Stomach (tissue), 9 donors: ENCODE results near the gene C12orf50. TPM values are rescaled to one million over a fixed set of nuclear protein-coding genes. Genes with fewer than 3 reads are reported as not detected.

Experiments
- DNase-seq, 2 donors: peaks; one replicate each; pipeline versions ENCODE4 v3.0.0 to v3.0.0-alpha.2; 2013 to 2019
- H3K27ac ChIP-seq, 5 donors: fragments of 200-600 bp in 4 of 5; sonication (generic) in 4 of 5; one replicate each; pipeline ENCODE4 v1.5.1; 2013 to 2019; ENCODE audit warnings: mild to moderate bottlenecking in 1 of 5, moderate library complexity in 1 of 5
- H3K27me3 ChIP-seq, 3 donors: fragments of 200-600 bp; sonication (generic); one replicate each; pipeline ENCODE4 v1.5.1; 2017 to 2019; ENCODE audit warnings: mixed run types in 1 of 3
- H3K36me3 ChIP-seq, 4 donors: fragments of 200-600 bp; sonication (generic); 1 replicate in 3 of 4; 2 replicates in 1 of 4; pipeline ENCODE4 v1.5.1; 2016 to 2019
- H3K4me1 ChIP-seq, 4 donors: fragments of 200-600 bp; sonication (generic); one replicate each; pipeline ENCODE4 v1.5.1; 2016 to 2019
- H3K4me3 ChIP-seq, 4 donors: fragments of 200-600 bp; sonication (generic) in 3 of 4; one replicate each; pipeline ENCODE4 v1.5.1; 2016 to 2019; ENCODE audit warnings: mild to moderate bottlenecking in 1 of 4
- H3K9me3 ChIP-seq, 4 donors: fragments of 200-600 bp; sonication (generic); one replicate each; pipeline ENCODE4 v1.5.1; 2016 to 2019
- CTCF ChIP-seq, 7 experiments: fragments of 450-650 bp in 4 of 7; fragments of 200-600 bp in 3 of 7; sonication (generic) in 3 of 7; IDR thresholded peaks; one replicate each; pipeline ENCODE4 v1.5.1; 2016 to 2019; ENCODE audit warnings: antibody characterized with exemption in 7 of 7, control low read depth in 2 of 7, mild to moderate bottlenecking in 1 of 7
- EP300 ChIP-seq: sonication (generic); formaldehyde crosslinking; IDR thresholded peaks from one replicate; pipeline ENCODE4 v1.6.1; 2017; ENCODE audit warnings: antibody characterized with exemption
- POLR2A ChIP-seq, 4 donors: fragments of 450-650 bp; IDR thresholded peaks; one replicate each; pipeline ENCODE4 v1.6.1; 2016; ENCODE audit warnings: antibody characterized with exemption in 4 of 4, control low read depth in 2 of 4, mild to moderate bottlenecking in 1 of 4, moderate library complexity in 1 of 4
- POLR2AphosphoS5 ChIP-seq, 3 donors: sonication (generic); formaldehyde crosslinking; IDR thresholded peaks; one replicate each; pipeline ENCODE4 v1.6.1; 2016; ENCODE audit warnings: antibody characterized with exemption in 3 of 3
- WGBS, 5 donors: extraction: QIAGEN DNeasy Blood & Tissue Kit in 3 of 5; methylation state at CpG; one replicate each; pipeline versions ENCODE4 v1.1.5 to v1.1.7; 2013 to 2018; 5-methylcytosine and 5-hydroxymethylcytosine counted together
- intact Hi-C: fragments of 100-400 bp; cut with DNase I; formaldehyde crosslinking; loops from one replicate; pipeline ENCODE4 v1.15.1; 2023; ENCODE audit warnings: low total_unique reads
- polyA plus RNA-seq, 3 donors: library from polyadenylated mRNA; stranded (reverse); fragments of 200-250 nt; gene quantifications; one replicate each; pipeline ENCODE4 v1.2.3, GENCODE V29; 2013
- total RNA-seq, 5 donors: library from RNA; depleted of rRNA; stranded (reverse); fragments of >200 nt; gene quantifications; one replicate each; pipeline versions ENCODE4 v1.1.0 to v1.2.3, GENCODE V29; 2014 to 2016
- donor health status: healthy with polysubstance abuse.
- donor health status: Bipolar disorder and iron deficiency.
- donor health status: healthy.

Gene C12orf50
- total and polyA plus RNA-seq, 8 donors: not detected

GRCh38 chr12:87943023-87943422 is 86.2 kb downstream of the C12orf50 start:
- no peaks in the 10 kb centered on the region for H3K9me3 ChIP-seq
- TF ChIP-seq POLR2AphosphoS5 (IDR thresholded peaks at IDR 0.05): no peak
- no peak for TF ChIP-seq EP300
- TF ChIP-seq POLR2A (IDR thresholded peaks at IDR 0.05): no peak
- no peak for TF ChIP-seq CTCF (IDR thresholded peaks at IDR 0.05)
- no peak for DNase-seq
- no peaks in the 10 kb centered on the region for H3K4me1 ChIP-seq
- H3K36me3 ChIP-seq: no peaks in the 10 kb centered on the region
- intact Hi-C loops: no loop called here
- H3K4me3 ChIP-seq: no peak overlapping the region
- 33 to 75% (median 46%) methylated on average over 1 of the region's 1 CpG for WGBS, 5 donors
- H3K27me3 ChIP-seq: no peaks in the 10 kb centered on the region
- H3K27ac ChIP-seq: no peak overlapping the region

GRCh38 chr12:87939182-87939581 is 90.0 kb downstream of the C12orf50 start:
- Histone ChIP-seq H3K4me1 (no peaks in the 10 kb centered on the region), H3K36me3 (no peaks in the 10 kb centered on the region), H3K4me3 (no peak overlapping the region), H3K27ac (no peak overlapping the region), H3K27me3 (no peaks in the 10 kb centered on the region), H3K9me3 (no peaks in the 10 kb centered on the region)
- TF ChIP-seq POLR2A (IDR thresholded peaks at IDR 0.05): no peak
- TF ChIP-seq POLR2AphosphoS5 (IDR thresholded peaks at IDR 0.05): no peak
- no peak for TF ChIP-seq EP300
- TF ChIP-seq CTCF (IDR thresholded peaks at IDR 0.05): no peak
- no peak for DNase-seq
- intact Hi-C loops: no loop called here

GRCh38 chr12:87935216-87935615 is 94.0 kb downstream of the C12orf50 start:
- H3K9me3 ChIP-seq: no peaks in the 10 kb centered on the region
- H3K36me3 ChIP-seq: no peaks in the 10 kb centered on the region
- no peaks in the 10 kb centered on the region for H3K4me1 ChIP-seq
- DNase-seq: no peak
- no peak overlapping the region for H3K27ac ChIP-seq
- intact Hi-C loops: no loop called here
- no peaks in the 10 kb centered on the region for H3K27me3 ChIP-seq
- TF ChIP-seq EP300 (no peak), POLR2AphosphoS5 (IDR thresholded peaks at IDR 0.05) (no peak), POLR2A (IDR thresholded peaks at IDR 0.05) (no peak), CTCF (IDR thresholded peaks at IDR 0.05) (no peak)
- no peak overlapping the region for H3K4me3 ChIP-seq

- TF ChIP-seq POLR2A (IDR thresholded peaks at IDR 0.05) (no peak), EP300 (no peak), POLR2AphosphoS5 (IDR thresholded peaks at IDR 0.05) (no peak), CTCF (IDR thresholded peaks at IDR 0.05) (no peak)
- Histone ChIP-seq H3K4me1 (no peaks in the 10 kb centered on the region), H3K27me3 (no peaks in the 10 kb centered on the region), H3K4me3 (no peak overlapping the region), H3K27ac (no peak overlapping the region), H3K36me3 (no peaks in the 10 kb centered on the region), H3K9me3 (no peaks in the 10 kb centered on the region)
- DNase-seq: no peak
- intact Hi-C loops: no loop called here
These were observed 95.2 kb downstream of the C12orf50 start for GRCh38 chr12:87933991-87934390.

GRCh38 chr12:87931812-87932211 is 97.4 kb downstream of the C12orf50 start:
- DNase-seq: no peak
- Histone ChIP-seq H3K9me3 (no peaks in the 10 kb centered on the region), H3K27ac (no peak overlapping the region), H3K4me1 (no peaks in the 10 kb centered on the region), H3K36me3 (no peaks in the 10 kb centered on the region), H3K27me3 (no peaks in the 10 kb centered on the region), H3K4me3 (no peak overlapping the region)
- TF ChIP-seq CTCF (IDR thresholded peaks at IDR 0.05) (no peak), EP300 (no peak), POLR2A (IDR thresholded peaks at IDR 0.05) (no peak), POLR2AphosphoS5 (IDR thresholded peaks at IDR 0.05) (no peak)
- 65 to 80% (median 78%) methylated on average over 3 of the region's 3 CpGs for WGBS, 5 donors
- intact Hi-C loops: no loop called here
